ENCODE data around the gene SPATA18.

SPATA18 gene

DNA sequence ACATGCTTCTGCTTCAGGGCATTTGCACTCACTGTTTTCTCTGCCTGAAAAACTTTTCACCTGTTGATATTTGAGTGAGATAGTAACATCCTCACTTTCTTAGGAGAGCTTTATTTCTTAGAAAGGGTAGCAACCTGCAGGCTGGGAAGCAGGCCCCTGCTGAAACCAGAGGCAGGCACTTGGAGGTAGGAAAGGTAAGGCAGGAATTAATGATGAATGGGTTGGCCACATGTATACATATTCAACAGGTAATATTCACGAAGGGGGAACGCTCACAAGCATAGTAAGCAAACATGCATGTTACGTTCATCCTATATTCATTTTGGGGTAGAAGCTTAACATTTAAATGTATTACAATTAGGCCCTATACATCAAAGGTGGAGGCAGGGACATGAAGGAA lies 3.1 kb downstream of the SPATA18 start:
- H3K27ac ChIP-seq (ENCODE audit: extremely low read depth, low read depth, low read length): no peak overlapping the region
- ChIA-PET POLR2A (interaction anchor here (1.1 kb wide), 1 partner anchor 16 kb away, joined by 5 read pairs; the partner anchor contains the start of gene SGCB), CTCF (no interaction called here)

DNA sequence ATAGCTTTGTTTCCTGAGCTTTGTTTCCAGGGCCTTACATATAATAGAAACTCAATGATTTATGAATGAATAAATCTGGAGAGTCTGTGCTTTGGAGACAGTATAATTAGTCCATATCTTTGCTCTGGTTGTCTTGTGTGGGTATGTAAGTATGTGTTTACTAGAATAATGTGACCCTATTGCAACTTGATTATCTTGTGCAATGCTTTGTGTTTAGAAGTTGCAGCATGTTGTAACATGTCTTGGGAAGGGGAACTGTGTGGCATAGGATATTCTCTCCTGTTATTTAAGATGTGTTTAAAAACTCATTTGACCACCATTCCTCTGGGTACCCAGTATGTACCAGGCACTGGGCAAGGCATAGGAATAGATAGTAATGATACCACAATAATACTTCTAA lies 6.1 kb downstream of the SPATA18 start:
- no peak overlapping the region for H3K4me3 ChIP-seq (ENCODE audit: low read depth, low read length)
- CTCF ChIA-PET: no interaction called here
- H3K27ac ChIP-seq (ENCODE audit: extremely low read depth, low read depth, low read length): no peak overlapping the region
- no peaks in the 10 kb centered on the region for H3K36me3 ChIP-seq (ENCODE audit: control insufficient read depth in 2 of 2, insufficient read depth in 1 of 2, low read length in 2 of 2)
- no peaks in the 10 kb centered on the region for H3K4me1 ChIP-seq (ENCODE audit: control insufficient read depth, insufficient read depth, low read length)
- POLR2A ChIA-PET: no interaction called here
- TF ChIP-seq ZXDB (tag by site-specific recombination; IDR thresholded peaks at IDR 0.05) (no peak), ZNF48 (tag by site-specific recombination; IDR thresholded peaks at IDR 0.05) (no peak), GLIS2 (tag by site-specific recombination; IDR thresholded peaks at IDR 0.05) (no peak), ZNF174 (tag by site-specific recombination; IDR thresholded peaks at IDR 0.05) (no peak), ZNF596 (tag by site-specific recombination; IDR thresholded peaks at IDR 0.05) (no peak), ZNF140 (tag by site-specific recombination; IDR thresholded peaks at IDR 0.05) (no peak), ZNF366 (tag by site-specific recombination; conservative IDR thresholded peaks at IDR 0.05) (no peak), ZNF223 (tag by site-specific recombination; IDR thresholded peaks at IDR 0.05) (no peak)
- TF ChIP-seq, protein P1, sequence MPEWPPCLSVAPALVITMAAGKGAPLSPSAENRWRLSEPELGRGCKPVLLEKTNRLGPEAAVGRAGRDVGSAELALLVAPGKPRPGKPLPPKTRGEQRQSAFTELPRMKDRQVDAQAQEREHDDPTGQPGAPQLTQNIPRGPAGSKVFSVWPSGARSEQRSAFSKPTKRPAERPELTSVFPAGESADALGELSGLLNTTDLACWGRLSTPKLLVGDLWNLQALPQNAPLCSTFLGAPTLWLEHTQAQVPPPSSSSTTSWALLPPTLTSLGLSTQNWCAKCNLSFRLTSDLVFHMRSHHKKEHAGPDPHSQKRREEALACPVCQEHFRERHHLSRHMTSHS (tag by site-specific recombination; IDR thresholded peaks at IDR 0.05): no peak
- TF ChIP-seq, protein P2, sequence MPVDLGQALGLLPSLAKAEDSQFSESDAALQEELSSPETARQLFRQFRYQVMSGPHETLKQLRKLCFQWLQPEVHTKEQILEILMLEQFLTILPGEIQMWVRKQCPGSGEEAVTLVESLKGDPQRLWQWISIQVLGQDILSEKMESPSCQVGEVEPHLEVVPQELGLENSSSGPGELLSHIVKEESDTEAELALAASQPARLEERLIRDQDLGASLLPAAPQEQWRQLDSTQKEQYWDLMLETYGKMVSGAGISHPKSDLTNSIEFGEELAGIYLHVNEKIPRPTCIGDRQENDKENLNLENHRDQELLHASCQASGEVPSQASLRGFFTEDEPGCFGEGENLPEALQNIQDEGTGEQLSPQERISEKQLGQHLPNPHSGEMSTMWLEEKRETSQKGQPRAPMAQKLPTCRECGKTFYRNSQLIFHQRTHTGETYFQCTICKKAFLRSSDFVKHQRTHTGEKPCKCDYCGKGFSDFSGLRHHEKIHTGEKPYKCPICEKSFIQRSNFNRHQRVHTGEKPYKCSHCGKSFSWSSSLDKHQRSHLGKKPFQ (tag by site-specific recombination; IDR thresholded peaks at IDR 0.05): no peak
- H3K9me3 ChIP-seq (ENCODE audit: control insufficient read depth, insufficient read depth, low read depth, low read length): no peaks in the 10 kb centered on the region

More for the DNA sequence above, 3.1 kb downstream of the SPATA18 start:
- Histone ChIP-seq H3K9me3 (ENCODE audit: control insufficient read depth, insufficient read depth, low read depth, low read length) (no peaks in the 10 kb centered on the region), H3K4me3 (ENCODE audit: low read depth, low read length) (no peak overlapping the region), H3K4me1 (ENCODE audit: control insufficient read depth, insufficient read depth, low read length) (no peaks in the 10 kb centered on the region), H3K36me3 (ENCODE audit: control insufficient read depth in 2 of 2, insufficient read depth in 1 of 2, low read length in 2 of 2) (no peaks in the 10 kb centered on the region)
- TF ChIP-seq SCRT2 (tag by site-specific recombination; IDR thresholded peaks at IDR 0.05) (peak; percentile 84), SCRT1 (tag by site-specific recombination; IDR thresholded peaks at IDR 0.05; ENCODE audit: borderline replicate concordance) (peak; percentile 55; the same call in 1 of the 2 replicates)
- TF ChIP-seq, protein P3, sequence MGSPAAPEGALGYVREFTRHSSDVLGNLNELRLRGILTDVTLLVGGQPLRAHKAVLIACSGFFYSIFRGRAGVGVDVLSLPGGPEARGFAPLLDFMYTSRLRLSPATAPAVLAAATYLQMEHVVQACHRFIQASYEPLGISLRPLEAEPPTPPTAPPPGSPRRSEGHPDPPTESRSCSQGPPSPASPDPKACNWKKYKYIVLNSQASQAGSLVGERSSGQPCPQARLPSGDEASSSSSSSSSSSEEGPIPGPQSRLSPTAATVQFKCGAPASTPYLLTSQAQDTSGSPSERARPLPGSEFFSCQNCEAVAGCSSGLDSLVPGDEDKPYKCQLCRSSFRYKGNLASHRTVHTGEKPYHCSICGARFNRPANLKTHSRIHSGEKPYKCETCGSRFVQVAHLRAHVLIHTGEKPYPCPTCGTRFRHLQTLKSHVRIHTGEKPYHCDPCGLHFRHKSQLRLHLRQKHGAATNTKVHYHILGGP (tag by site-specific recombination; IDR thresholded peaks at IDR 0.05): no peak

DNA sequence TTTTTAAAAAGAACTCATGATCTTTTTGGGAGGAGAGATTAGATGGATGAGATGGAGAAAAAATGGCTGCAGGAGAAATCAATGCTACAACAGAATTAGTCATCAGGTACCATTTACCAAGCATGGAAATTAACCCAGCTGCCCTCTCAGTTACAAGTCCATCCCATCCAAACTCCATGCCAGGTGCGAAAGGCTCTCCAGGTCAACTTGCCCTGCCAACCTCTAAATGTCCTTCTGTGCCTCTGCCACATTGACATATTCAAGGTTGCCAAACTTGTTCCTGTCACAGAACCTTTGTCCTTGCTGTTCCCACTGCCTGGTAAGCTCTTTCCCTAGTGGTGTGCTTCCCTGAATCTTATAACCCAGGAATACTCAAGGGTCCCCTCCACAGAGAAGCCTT lies 7.2 kb downstream of the SPATA18 start:
- H3K4me1 ChIP-seq (ENCODE audit: control insufficient read depth, insufficient read depth, low read length): no peaks in the 10 kb centered on the region
- CTCF ChIA-PET: no interaction called here
- POLR2A ChIA-PET: no interaction called here

More for the DNA sequence above, 7.2 kb downstream of the SPATA18 start:
- Histone ChIP-seq H3K9me3 (ENCODE audit: control insufficient read depth, insufficient read depth, low read depth, low read length) (no peaks in the 10 kb centered on the region), H3K4me3 (ENCODE audit: low read depth, low read length) (no peak overlapping the region), H3K36me3 (ENCODE audit: control insufficient read depth in 2 of 2, insufficient read depth in 1 of 2, low read length in 2 of 2) (no peaks in the 10 kb centered on the region), H3K27ac (ENCODE audit: extremely low read depth, low read depth, low read length) (no peak overlapping the region)
- TF ChIP-seq ZNF416 (tag by site-specific recombination; IDR thresholded peaks at IDR 0.05): no peak
- TF ChIP-seq ZNF596 (tag by site-specific recombination; IDR thresholded peaks at IDR 0.05): no peak
- no peak for TF ChIP-seq ZNF248 (tag by site-specific recombination; IDR thresholded peaks at IDR 0.05)
- TF ChIP-seq, protein P4, sequence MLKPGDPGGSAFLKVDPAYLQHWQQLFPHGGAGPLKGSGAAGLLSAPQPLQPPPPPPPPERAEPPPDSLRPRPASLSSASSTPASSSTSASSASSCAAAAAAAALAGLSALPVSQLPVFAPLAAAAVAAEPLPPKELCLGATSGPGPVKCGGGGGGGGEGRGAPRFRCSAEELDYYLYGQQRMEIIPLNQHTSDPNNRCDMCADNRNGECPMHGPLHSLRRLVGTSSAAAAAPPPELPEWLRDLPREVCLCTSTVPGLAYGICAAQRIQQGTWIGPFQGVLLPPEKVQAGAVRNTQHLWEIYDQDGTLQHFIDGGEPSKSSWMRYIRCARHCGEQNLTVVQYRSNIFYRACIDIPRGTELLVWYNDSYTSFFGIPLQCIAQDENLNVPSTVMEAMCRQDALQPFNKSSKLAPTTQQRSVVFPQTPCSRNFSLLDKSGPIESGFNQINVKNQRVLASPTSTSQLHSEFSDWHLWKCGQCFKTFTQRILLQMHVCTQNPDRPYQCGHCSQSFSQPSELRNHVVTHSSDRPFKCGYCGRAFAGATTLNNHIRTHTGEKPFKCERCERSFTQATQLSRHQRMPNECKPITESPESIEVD (tag by site-specific recombination; IDR thresholded peaks at IDR 0.05): no peak

Data from HEK293 (cell line).